ENCODE data around the gene KIF3C.
"Not testable (repeated sequence)": the region's sequence is repeated elsewhere in the genome, so short reads cannot be mapped to it uniquely, and the experiment has no call there.

DNA sequence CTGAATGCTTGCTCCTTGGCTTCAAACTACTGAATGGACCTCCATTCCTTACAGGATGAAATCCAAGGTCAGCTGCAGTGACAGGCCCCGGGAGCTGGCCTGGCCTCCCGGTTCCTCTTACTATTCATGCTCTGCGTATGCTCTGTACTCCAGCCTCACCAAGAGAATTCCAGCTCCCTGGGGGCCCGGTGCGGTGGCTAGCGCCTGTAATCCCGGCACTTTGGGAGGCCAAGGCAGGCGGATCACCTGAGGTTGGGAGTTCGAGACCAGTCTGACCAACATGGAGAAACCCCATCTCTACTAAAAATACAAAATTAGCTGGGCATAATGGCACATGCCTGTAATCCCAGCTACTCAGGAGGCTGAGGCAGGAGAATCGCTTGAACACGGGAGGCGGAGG, 23.7 kb downstream of the KIF3C start:
- TF ChIP-seq POLR2A, POLR2AphosphoS5 (IDR thresholded peaks at IDR 0.05): not testable (repeated sequence)

Measured in prostate gland (tissue), 1 donor.